HG02852 (cell line): Measurements from ENCODE around the gene PTPN7.
"Not testable (repeated sequence)": the region's sequence is repeated elsewhere in the genome, so short reads cannot be mapped to it uniquely, and the experiment has no call there.

Experiments used
- ATAC-seq: cut with Tn5 transposase; IDR thresholded peaks from one replicate; pipeline ENCODE4 v1.9.1; 2021; ENCODE audit warnings: mild to moderate bottlenecking, moderate library complexity; ENCODE audit not compliant: unreplicated experiment

Gene PTPN7

DNA sequence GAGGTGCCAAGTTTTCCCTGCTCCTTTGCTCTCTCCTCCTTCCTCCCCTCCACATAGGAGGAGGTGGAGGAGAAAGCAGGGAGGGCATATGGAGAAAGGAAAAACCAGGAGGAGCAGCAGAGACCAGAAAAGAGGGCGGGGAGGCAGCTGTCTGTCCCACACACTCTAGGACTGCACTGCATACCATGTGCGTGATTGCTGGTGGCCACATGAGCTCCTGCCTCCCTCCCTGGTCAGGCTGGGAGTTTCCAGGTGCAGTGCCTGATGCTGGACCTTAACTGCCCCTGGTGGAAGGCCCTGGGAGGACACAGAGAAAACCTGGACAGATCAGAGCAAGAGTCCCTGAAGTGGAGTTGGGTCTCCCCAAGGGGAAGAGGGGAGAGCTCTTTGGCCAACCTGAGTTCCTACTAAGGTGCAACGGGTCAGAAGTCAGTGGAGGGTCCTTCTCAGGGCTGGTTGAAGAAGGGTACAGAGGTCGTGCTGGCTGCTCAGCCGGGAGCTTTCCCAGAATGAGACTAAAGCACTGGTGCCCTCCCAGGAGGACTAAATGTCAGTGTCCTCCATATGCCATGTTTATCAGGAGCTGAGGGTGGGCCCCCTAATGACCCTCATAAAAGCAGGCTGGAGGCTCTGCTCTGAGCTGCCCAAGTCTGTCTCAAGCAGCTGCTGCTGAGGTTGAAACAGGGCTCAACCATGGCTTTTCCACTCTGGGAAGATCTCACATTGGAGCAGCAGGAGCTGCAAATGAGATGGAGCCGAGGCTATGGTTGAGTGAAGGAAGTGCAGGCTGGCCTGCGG lies 29.7 kb upstream of the PTPN7 start:
- no peak for ATAC-seq

DNA sequence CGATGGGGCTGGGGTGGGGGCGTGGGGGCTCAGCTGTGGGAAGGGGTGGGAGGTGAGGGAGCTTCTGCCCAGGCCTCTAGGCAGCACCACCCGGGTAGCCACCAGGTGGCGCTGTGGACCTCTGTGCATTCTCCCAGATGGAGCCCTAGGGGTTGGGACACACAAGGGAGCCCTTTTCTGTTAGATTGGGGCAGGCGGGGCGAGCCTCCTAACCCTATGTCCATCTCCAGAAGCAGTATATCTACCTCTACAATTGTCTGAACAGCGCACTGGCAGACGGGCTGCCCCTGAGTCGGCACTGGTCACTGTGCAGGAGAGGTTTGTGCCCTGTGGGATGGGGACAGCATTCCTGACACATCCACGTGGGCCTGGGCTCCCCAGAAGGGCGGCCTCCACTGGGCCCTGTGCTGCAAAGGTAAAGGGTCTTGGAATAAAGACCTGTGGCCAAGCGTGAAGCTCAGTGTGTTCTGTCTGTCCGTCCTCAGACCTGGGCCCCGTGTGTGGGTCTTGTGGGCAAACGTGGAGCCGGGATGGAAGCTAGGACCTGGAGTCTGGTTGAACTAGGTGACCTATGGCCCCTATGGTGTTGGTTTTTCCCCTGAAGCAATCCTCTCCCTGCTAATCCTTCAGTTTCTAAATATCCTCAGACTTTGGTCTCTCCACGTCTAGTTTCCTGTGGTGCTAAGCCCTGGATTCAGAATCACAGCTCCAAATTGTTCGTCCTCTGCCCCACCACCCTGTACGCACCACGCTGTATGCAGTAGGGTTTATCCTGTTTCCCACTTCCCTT lies 28.8 kb upstream of the PTPN7 start:
- no peak for ATAC-seq

DNA sequence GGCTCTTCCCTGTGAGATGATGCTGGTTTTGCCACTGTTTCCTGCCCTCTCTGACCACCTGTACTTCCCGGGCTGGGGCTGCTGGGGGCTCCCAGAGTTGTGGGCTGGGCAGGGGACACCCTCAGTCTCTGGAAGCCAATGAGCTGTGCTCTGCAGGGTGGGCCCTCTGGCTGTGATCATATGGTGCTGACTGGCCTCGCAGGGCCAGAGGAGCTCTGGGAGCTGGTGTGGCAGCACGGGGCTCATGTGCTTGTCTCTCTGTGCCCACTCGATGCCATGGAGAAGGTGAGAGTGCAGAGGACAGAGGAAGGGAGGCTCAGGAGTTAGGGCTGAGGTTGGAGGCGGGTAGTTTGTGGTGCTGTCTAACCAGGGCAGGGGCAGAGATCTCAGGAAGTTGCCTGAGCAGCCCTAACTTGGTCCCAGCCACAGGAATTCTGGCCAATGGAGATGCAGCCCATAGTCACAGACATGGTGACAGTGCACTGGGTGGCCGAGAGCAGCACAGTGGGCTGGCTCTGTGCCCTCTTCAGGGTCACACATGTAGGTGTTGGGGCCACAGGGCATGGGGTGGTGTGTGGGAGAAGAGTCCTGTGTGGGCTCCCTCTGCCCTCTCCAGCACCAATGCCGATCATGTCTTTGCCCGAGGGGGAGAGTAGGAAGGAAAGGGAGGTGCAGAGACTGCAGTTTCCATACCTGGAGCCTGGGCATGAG lies 27.4 kb upstream of the PTPN7 start:
- no peak for ATAC-seq

DNA sequence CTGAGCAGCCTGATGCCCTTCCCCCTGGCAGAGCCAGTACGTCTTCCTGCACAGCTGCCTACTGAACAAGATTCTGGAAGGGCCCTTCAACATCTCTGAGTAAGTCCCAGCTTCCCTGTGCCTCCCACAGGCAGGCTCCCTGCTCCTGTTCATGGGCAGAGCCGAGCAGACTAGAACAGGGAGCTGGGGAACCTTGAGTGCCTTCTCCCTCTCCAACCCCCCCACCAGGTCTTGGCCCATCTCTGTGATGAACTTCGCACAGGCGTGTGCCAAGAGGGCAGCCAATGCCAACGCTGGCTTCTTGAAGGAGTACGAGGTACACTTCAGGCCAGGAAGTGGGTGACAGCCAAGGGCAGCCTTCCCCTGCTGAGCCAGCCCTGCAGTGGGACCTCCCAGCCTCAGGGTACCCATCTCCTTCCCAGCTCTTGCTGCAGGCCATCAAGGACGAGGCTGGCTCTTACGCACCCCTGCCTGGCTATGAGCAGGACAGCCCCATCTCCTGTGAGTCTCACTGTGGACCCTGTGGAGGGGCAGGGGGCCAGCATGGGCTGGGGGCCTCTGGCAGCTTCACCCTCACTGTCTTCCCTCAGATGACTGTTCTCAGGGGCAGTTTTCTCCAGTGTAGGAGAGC lies 26.8 kb upstream of the PTPN7 start:
- no peak for ATAC-seq

DNA sequence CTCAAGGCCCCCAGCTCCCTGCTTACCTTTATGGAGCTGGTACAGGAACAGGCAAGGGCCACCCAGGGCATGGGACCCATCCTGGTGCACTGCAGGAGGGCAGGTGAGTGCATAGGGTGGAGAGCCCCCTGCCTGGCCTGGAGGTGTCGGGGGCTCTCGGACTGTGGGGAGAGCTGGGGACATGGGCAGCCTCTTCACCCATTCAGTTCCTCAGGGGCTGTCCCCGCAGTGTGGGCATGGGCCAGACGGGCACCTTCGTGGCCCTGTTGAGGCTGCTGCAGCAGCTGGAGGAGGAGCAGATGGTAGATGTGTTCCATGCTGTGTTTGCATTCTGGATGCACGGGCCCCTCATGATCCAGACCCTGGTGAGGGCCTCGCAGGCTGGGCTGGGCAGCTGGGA lies 25.9 kb upstream of the PTPN7 start:
- ATAC-seq: no peak

DNA sequence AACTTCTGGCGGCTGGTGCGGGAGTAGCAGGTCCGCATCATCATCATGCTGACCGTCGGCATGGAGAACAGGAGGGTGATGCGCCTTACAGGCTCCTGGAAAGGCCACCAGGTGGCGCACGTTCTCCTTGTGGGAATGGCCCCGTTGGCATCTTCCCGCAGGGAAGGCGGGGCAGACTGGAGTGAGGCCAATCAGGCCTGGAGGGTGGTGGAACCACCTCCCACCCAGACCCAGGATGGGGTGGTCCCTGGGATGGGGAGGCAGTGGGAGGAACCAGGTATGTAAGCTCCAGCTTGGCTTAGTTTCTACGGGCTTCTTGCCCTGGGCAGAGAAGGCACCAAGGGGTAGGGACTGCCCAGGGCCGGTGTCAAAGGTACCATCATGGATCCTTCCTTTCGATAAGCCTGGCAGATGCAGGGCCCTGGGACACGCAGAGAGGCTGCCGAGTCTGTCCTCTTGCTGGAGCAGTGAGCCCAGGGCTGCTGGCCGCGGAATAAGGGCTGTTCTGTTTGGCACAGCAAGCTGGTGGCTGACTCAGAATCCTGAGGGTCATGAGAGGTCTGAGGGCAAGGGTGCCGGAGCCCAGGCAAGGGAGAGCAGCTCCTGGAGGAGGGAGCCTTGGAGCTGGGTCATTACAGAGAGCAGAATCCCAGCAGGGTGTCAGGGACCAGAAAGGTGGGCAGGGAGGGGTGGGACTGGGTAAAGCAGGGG lies 24.5 kb upstream of the PTPN7 start:
- no peak for ATAC-seq

DNA sequence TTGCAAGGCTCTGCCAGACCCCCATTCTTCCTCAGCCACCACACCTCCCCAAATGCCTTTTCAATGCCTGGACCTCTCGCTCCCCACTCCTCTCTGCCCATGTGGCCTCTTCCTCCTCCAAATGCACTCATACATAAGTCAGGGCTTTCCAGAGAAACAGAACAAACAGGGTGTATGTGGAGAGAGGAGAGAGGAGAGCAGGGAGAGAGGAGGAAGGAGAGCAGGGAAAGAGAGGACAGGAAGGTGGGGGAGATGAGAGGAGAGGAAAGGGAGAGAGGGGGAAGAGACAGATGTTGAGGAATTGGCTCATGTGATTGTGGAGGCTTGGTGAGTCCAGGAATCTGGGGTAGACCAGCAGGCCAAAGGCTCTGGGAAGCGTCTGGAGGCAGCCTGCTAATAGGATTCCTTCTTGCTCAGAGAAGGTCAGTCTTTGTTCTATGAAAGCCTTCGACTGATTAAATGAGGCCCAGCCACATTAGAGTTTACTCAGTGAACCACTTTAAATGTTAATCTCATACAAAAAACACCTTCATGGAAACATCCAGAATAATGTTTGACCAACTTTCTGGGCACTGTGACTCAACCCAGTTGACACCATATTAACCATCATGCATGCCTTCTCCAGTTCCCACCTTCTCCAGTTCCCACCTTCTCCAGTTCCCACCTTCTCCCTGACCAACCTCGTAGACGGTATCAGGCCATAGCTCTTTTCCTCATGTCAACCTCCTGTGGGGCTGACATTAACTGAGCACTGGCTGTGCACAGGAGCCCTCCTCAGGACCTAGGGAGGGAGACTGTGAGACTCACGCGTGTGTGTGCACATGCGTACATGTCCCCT lies 21.9 kb upstream of the PTPN7 start:
- no peak for ATAC-seq

DNA sequence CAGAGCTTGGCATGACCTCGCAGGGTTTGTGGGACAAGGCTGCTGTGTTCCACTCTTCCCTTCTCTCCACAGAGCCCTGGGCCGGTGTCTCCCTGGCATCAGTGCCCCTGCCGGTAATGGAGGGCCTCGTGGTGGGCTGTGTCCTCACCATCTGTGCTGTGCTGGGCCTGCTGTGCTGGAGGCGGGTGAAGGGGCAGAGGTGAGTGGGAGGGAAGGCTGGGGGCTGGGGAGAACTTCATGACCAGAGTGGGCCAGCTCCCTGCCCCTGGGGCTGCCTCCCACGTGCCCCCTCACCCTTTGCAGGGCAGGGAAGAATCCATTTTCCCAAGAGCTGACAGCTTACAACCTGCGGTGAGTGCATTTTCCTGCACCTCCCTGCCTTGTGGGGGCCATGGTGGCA lies 21.2 kb upstream of the PTPN7 start:
- no peak for ATAC-seq

DNA sequence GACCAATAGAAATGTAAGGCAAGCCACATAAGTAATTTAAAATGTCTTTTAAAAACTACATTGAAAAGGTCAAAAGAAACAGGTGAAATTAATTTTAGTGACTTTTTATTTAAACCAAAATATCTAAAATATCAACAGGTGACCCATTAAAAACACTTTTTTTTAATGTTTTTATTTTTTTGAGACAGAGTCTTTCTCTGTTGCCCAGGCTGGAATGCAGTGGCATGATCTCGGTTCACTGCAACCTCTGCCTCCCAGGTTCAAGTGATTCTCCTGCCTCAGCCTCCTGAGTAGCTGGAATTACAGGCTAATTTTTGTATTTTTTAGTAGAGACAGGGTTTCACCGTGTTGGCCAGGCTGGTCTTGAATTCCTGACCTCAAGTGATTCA lies 20.3 kb upstream of the PTPN7 start:
- ATAC-seq: not testable (repeated sequence)

DNA sequence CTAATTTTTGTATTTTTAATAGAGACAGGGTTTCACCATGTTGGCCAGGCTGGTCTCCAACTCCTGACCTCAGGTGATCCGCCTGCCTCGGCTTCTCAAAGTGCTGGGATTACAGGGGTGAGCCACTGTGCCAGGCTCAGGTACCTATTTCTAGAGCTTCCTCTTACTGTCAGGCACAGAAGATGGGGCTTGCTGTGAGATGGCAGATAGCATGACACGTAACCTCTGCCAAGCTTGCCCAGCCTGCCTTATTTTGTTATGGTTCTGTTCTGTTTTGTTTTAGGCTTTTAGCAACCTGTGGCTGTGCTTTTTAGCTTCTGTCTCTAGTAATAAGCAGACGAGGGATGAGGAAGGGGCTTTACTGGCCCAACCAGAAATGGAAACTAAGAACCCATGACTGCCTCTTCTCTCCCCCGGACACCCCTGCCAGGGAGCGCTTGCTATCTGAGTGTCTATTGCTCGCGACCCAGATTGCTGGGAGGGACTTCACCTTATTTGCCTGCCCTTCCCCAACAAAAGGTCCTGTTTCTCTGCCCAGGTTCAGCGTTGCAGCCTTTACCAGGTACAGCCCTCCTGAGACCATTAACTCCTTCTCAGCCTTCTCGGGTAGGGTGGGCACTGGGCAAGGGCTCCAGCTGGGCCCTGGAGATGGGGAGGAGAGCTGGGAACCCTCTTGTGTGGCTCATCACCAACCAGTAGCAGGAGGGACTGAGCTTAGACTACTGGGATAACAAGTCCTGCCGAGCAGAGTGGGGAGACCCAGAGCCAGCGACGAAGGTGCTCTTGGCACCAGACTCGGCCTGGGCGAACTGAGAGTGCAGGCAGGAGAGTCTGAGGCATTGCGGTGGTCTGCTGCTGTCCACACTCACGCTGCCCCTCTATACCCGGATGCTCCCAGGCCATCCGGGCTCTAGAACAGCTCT lies 19.7 kb upstream of the PTPN7 start:
- ATAC-seq: no peak

DNA sequence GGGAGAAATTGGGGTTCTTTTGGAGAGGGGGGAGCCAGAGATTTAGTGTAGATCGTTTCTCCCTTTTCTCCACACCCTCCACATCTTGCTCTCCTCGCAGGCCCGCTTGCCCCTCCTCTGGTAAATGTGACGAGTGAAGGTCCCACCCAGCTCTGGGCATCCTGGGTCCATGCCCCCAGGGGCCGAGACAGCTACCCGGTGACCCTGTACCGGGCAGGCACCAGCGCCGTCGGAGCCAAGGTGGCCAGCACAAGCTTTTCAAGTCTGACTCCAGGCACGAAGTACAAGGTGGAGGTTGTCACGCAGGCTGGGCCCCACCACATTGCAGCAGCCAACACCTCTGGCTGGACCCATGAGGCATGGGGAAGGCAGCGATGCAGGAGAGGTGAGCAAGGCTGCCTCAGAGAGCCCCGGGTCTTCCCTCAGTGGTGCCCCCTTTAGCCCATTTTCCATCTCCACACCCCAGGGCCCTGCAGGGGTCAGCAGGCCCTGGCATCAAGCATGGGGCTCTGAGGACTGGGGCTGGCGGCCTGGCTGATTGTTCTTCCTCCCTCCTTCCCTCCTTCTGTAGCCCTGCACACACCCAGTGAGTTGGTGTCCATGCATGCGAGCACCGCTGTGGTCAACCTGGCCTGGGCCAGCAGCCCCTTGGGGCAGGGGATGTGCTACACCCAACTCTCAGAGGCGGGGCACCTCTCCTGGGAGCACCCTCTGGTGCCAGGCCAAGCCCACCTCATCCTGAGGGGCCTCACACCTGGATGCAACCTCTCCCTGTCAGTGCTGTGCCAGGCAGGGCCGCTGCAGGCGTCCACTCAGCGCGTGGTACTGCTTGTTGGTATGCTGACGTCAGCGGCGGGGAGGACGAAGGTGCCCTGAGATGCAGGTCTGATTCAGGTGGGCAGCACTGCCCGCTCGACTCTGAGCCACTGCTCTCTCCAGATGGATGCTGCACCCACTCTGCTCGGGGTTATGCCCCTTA lies 16.8 kb upstream of the PTPN7 start:
- no peak for ATAC-seq

DNA sequence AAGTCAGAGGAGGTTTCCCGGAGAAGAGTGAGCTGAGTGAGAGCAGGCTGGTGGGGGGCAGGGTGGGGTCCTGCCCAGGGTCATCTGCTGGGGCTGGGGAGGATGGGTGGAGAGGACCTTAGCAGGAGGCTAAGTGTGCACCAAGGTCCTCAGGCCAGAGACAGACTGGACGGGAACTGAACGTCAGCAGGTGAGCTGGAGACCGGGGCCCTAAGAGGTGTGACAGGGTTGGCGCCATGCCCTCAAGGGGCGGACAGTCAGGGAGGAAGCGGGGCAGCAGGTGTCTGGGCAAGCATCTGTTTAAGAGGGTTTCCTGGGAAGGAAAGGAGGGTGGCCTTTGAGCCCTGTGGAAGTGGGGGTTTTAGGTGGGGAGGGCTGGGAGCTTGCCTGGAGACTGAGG lies 13.6 kb upstream of the PTPN7 start:
- no peak for ATAC-seq

DNA sequence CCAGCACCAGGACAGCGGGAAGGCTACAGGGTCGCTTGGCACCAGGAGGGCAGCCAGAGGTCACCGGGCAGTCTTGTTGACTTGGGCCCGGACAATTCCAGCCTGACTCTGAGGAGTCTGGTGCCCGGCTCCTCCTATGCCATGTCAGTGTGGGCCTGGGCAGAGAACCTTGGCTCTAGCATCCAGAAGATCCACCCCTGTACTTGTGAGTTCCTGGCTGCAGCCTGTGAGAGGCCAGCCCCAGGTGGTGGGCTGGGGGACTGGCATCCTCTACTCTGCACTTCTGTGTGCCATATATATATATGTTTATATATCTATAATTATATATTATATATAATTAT lies 11.6 kb upstream of the PTPN7 start:
- ATAC-seq: no peak

DNA sequence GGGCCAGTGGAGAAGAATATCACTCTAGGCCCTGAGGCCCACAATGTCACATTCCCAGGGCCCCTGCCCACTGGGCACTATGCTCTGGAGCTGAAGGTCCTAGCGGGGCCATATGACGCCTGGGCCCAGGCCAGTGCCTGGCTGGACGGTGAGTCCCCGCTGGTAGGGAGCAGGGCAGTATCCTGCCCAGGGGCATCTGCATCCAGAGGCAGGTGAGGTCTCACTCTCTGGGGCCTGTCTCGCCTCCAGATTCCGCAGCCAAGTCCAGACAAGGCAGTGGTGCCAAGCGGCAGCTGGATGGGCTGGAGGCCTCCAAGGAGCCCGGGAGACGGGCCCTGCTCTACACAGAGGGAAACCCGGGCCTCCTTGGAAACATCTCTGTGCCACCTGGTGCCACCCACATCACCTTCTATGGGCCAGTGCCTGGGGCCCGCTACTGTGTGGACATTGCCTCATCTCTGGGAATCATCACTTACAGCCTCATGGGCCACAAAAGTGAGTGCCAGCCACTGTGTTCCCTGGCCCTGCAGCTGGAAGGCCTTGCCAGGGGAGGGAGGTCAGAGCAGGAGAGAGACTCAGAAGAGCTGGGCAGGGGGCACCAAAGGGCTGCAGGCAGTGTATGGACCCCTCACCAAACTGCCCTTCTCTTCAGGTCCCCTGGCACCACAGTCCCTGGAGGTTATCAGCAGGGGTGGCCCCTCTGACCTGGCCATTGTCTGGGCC lies 11.1 kb upstream of the PTPN7 start:
- ATAC-seq: no peak

DNA sequence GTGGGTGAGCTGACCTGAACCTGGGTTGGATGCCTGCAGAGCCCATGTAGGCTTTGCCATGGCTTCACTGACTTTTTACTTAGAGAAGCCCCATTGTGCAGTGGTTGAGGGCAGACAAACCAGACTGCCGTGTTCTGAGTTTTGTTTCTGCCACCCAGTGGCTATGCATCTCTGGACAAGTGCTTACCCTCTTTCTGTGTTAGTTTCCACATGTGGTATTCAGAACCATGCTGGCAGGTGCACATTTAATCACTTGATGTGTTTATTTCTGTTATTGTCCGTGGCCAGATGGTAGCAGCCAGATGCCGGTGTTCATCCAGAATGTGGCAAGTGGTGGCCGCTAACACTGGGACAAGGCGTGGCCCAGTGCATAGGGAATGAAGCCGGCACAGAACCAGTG lies 10.3 kb upstream of the PTPN7 start:
- ATAC-seq: no peak

DNA sequence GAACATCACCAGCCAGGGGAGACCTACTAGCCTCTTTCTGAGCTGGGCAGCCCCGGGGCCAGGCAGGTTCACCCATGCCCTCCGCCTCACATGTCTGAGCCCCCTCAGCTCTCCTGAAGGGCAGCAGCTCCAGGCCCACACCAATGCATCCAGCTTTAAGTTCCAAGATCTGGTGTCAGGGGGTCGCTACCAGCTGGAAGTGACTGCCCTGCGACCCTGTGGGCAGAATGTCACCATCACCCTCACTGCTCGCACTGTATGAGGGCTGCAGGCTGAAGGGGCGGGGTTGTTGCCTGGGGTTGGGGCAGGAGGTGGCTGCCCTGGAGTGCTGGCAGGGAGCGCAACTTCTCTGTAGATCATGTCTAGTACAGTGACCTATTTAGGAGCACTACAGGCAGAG lies 8.5 kb upstream of the PTPN7 start:
- no peak for ATAC-seq
